ENCODE measurements around the gene EPS8.

EPS8 gene

DNA sequence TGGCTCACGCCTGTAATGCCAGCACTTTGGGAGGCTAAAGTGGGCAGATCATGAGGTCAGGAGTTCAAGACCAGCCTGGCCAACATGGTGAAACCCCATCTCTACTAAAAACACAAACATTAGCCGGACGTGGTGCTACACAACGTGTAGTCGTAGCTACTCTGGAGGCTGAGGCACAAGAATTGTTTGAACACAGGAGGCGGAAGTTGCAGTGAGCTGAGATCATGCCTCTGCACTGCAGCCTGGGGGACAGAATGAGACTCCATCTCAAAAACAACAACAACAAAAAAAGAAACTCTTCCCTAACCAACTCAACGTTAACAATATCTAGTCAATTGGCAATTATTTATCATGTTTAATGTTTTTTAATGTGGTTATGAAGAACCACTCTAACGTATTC, 89.3 kb downstream of the EPS8 start:
- no peak overlapping the region for H3K4me3 ChIP-seq (ENCODE audit: low read depth, low read length)
- TF ChIP-seq CTCF (IDR thresholded peaks at IDR 0.05; ENCODE audit: low read depth, low read length): no peak

DNA sequence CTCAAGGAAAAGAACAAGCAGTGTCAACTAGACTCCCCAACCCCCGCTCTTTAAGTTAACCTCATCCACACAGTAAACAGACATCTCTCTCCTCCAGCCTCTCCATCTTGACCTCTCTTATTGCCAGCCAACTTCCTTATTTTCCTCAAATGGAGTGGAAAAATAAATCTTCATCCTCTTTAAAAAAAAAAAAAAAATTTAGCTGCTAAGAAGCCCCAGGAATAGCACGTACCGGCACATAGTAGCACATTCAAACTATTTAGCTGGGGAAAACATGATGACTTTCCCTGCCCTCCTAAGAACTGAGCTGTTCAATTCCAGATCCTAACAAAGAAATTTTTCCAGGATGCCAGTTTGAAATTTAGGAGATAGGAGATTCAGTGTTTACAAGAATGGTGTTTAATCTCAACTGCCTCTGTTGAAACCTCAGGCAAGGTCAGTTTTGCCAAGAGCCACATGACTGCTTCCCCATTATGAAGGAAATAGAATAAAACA, 90.8 kb downstream of the EPS8 start:
- no peak for TF ChIP-seq CTCF (IDR thresholded peaks at IDR 0.05; ENCODE audit: low read depth, low read length)
- H3K4me3 ChIP-seq (ENCODE audit: low read depth, low read length): no peak overlapping the region

GRCh38 chr12:15697201-15697600, 92.0 kb downstream of the EPS8 start:
- TF ChIP-seq CTCF (IDR thresholded peaks at IDR 0.05; ENCODE audit: low read depth, low read length): no peak
- no peak overlapping the region for H3K4me3 ChIP-seq (ENCODE audit: low read depth, low read length)

GRCh38 chr12:15693228-15693911, 95.8 kb downstream of the EPS8 start:
- TF ChIP-seq CTCF (IDR thresholded peaks at IDR 0.05; ENCODE audit: low read depth, low read length): no peak
- H3K4me3 ChIP-seq (ENCODE audit: low read depth, low read length): no peak overlapping the region

- H3K4me3 ChIP-seq (ENCODE audit: low read depth, low read length): no peak overlapping the region
- no peak for TF ChIP-seq CTCF (IDR thresholded peaks at IDR 0.05; ENCODE audit: low read depth, low read length)
Measured at GRCh38 chr12:15691388-15691787, 97.8 kb downstream of the EPS8 start.

GRCh38 chr12:15690320-15690719, 98.9 kb downstream of the EPS8 start:
- TF ChIP-seq CTCF (IDR thresholded peaks at IDR 0.05; ENCODE audit: low read depth, low read length): no peak
- H3K4me3 ChIP-seq (ENCODE audit: low read depth, low read length): no peak overlapping the region

- H3K4me3 ChIP-seq (ENCODE audit: low read depth, low read length): no peak overlapping the region
- no peak for TF ChIP-seq CTCF (IDR thresholded peaks at IDR 0.05; ENCODE audit: low read depth, low read length)
Measured at GRCh38 chr12:15689751-15690191, 99.4 kb downstream of the EPS8 start.

Data from WI38 (cell line).